ENCODE data around the gene CUBN.

Gene CUBN

GRCh38 chr10:17043586-17043985, 86.0 kb downstream of the CUBN start:
- no peaks in the 10 kb centered on the region for H3K27me3 ChIP-seq (ENCODE audit: insufficient read depth, insufficient read length)
- no peak overlapping the region for H3K4me3 ChIP-seq (ENCODE audit: insufficient read length, low read depth)
- no peak for DNase-seq (ENCODE audit: low read depth, low spot score)
- TF ChIP-seq ZNF274 (IDR thresholded peaks at IDR 0.05; ENCODE audit: low read depth, low read length): no peak
- no peak for TF ChIP-seq YY1 (IDR thresholded peaks at IDR 0.05; ENCODE audit: insufficient read depth, insufficient read length)
- no peak for TF ChIP-seq SUZ12 (IDR thresholded peaks at IDR 0.05; ENCODE audit: extremely low read depth, insufficient read depth, insufficient read length)
- H3K9ac ChIP-seq (ENCODE audit: insufficient read length, low read depth): no peak overlapping the region
- H3K36me3 ChIP-seq (ENCODE audit: insufficient read depth, insufficient read length, low read length): no peaks in the 10 kb centered on the region
- no peaks in the 10 kb centered on the region for H3K9me3 ChIP-seq (ENCODE audit: insufficient read depth, low read length)
- H3K4me1 ChIP-seq (ENCODE audit: insufficient read depth, insufficient read length): no peaks in the 10 kb centered on the region

DNA sequence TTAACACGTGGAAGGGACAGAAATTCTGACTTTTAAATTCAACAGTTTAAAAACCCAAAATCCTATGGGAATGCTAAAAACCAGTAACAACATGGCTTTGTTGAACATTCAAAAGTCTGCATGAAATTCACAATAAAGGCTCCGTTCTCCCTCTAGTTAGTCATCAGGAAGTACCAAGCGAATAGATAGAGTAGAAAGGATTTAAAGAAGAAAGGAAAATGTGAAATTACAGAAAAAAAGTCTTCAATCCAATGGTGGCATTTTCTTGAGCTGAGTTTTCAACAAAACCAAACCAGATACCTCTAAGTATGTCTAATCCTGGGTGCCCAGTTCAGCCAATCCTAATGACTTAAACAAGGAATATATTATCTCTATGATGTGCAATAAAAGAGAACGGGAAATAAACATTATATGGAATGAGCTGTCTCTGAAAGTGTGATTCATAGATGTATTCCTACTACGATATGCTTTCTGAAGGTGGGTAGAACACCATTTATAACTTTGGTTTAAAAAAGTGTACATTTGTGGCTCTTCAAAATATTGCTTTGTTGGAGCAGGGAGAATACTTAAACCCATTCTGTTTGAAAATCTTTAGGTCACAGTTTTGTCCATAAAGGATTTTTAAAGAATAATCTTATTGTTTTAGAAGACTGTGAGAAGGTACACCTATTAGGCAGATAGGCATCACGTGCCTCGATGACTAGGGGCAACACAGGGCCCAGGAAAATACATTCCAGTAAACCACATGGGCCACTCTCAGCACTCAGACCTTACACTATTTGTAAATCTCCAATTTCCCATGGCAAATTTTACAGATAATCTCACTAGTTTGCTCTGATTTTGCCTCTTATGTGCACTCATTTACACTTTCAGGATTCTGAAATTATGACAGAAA, 87.7 kb downstream of the CUBN start:
- Histone ChIP-seq H3K9me3 (ENCODE audit: insufficient read depth, low read length) (no peaks in the 10 kb centered on the region), H3K36me3 (ENCODE audit: insufficient read depth, insufficient read length, low read length) (no peaks in the 10 kb centered on the region), H3K27me3 (ENCODE audit: insufficient read depth, insufficient read length) (no peaks in the 10 kb centered on the region), H3K4me1 (ENCODE audit: insufficient read depth, insufficient read length) (no peaks in the 10 kb centered on the region), H3K9ac (ENCODE audit: insufficient read length, low read depth) (no peak overlapping the region), H3K4me3 (ENCODE audit: insufficient read length, low read depth) (no peak overlapping the region)
- no peak for DNase-seq (ENCODE audit: low read depth, low spot score)
- no peak for TF ChIP-seq ZNF274 (IDR thresholded peaks at IDR 0.05; ENCODE audit: low read depth, low read length)
- TF ChIP-seq YY1 (IDR thresholded peaks at IDR 0.05; ENCODE audit: insufficient read depth, insufficient read length): no peak
- no peak for TF ChIP-seq SUZ12 (IDR thresholded peaks at IDR 0.05; ENCODE audit: extremely low read depth, insufficient read depth, insufficient read length)

DNA sequence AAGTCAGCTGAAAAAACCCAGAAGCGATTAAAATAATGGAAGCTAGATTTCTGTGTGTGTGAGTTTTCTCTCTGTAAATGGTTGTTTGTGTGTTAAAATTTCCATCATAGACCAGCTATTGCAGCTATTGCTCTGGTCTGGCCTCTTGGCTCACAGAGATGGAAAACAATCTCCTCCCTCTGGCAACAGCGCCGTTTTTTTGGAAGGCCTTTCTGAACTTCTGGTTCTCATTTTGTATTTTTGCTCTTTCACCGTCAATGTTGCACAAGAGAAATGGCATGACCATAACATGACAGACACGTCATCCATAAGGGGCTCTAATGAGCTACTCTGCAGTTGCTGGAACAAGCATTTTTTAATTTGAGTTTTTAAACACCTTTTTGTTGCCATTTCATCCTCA, 91.0 kb downstream of the CUBN start:
- Histone ChIP-seq H3K36me3 (ENCODE audit: insufficient read depth, insufficient read length, low read length) (no peaks in the 10 kb centered on the region), H3K9ac (ENCODE audit: insufficient read length, low read depth) (no peak overlapping the region), H3K9me3 (ENCODE audit: insufficient read depth, low read length) (no peaks in the 10 kb centered on the region), H3K4me1 (ENCODE audit: insufficient read depth, insufficient read length) (no peaks in the 10 kb centered on the region), H3K27me3 (ENCODE audit: insufficient read depth, insufficient read length) (no peaks in the 10 kb centered on the region), H3K4me3 (ENCODE audit: insufficient read length, low read depth) (no peak overlapping the region)
- no peak for TF ChIP-seq YY1 (IDR thresholded peaks at IDR 0.05; ENCODE audit: insufficient read depth, insufficient read length)
- no peak for TF ChIP-seq SUZ12 (IDR thresholded peaks at IDR 0.05; ENCODE audit: extremely low read depth, insufficient read depth, insufficient read length)
- TF ChIP-seq ZNF274 (IDR thresholded peaks at IDR 0.05; ENCODE audit: low read depth, low read length): no peak
- no peak for DNase-seq (ENCODE audit: low read depth, low spot score)

DNA sequence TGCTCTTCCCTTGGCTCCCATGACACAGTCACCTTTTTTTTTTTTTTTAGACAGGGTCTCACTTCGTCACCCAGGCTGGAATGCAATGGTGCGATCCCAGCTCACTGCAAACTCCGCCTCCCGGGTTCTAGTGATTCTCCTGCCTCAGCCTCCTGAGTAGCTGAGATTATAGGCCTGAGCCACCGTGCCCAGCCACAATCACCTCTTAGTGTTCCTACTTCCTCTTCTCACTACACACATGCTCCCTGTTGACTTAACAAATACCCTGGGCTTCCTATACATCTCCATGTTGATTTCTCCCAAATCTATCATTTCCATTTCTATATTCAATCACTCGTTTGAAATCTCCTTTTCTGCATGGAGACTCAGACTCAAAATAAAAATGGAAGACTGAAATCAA, 91.7 kb downstream of the CUBN start:
- TF ChIP-seq SUZ12 (IDR thresholded peaks at IDR 0.05; ENCODE audit: extremely low read depth, insufficient read depth, insufficient read length) (no peak), ZNF274 (IDR thresholded peaks at IDR 0.05; ENCODE audit: low read depth, low read length) (no peak), YY1 (IDR thresholded peaks at IDR 0.05; ENCODE audit: insufficient read depth, insufficient read length) (no peak)
- Histone ChIP-seq H3K4me3 (ENCODE audit: insufficient read length, low read depth) (no peak overlapping the region), H3K9me3 (ENCODE audit: insufficient read depth, low read length) (no peaks in the 10 kb centered on the region), H3K9ac (ENCODE audit: insufficient read length, low read depth) (no peak overlapping the region), H3K4me1 (ENCODE audit: insufficient read depth, insufficient read length) (no peaks in the 10 kb centered on the region), H3K27me3 (ENCODE audit: insufficient read depth, insufficient read length) (no peaks in the 10 kb centered on the region), H3K36me3 (ENCODE audit: insufficient read depth, insufficient read length, low read length) (no peaks in the 10 kb centered on the region)
- no peak for DNase-seq (ENCODE audit: low read depth, low spot score)

DNA sequence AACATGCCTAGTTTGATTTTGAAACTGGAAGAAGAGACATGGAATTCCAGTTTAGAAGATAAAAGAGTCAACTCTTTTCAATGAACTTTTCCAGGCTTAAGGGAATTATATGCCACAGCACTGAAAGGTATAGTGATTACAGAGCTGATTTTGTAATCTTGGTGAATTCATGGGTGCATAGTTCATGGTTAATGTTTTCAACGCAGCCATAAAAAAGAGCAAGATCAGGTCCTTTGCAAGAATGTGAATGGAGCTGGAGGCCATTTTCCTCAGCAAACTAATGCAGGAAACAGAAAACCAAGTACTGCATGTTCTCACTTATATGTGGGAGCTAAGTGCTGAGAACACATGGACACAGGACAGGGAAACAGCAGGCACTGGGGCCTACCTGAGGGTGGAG, 94.2 kb downstream of the CUBN start:
- no peaks in the 10 kb centered on the region for H3K4me1 ChIP-seq (ENCODE audit: insufficient read depth, insufficient read length)
- TF ChIP-seq YY1 (IDR thresholded peaks at IDR 0.05; ENCODE audit: insufficient read depth, insufficient read length) (no peak), SUZ12 (IDR thresholded peaks at IDR 0.05; ENCODE audit: extremely low read depth, insufficient read depth, insufficient read length) (no peak), ZNF274 (IDR thresholded peaks at IDR 0.05; ENCODE audit: low read depth, low read length) (no peak)
- DNase-seq (ENCODE audit: low read depth, low spot score): no peak
- no peak overlapping the region for H3K4me3 ChIP-seq (ENCODE audit: insufficient read length, low read depth)
- H3K27me3 ChIP-seq (ENCODE audit: insufficient read depth, insufficient read length): no peaks in the 10 kb centered on the region
- H3K36me3 ChIP-seq (ENCODE audit: insufficient read depth, insufficient read length, low read length): no peaks in the 10 kb centered on the region
- no peak overlapping the region for H3K9ac ChIP-seq (ENCODE audit: insufficient read length, low read depth)
- no peaks in the 10 kb centered on the region for H3K9me3 ChIP-seq (ENCODE audit: insufficient read depth, low read length)

DNA sequence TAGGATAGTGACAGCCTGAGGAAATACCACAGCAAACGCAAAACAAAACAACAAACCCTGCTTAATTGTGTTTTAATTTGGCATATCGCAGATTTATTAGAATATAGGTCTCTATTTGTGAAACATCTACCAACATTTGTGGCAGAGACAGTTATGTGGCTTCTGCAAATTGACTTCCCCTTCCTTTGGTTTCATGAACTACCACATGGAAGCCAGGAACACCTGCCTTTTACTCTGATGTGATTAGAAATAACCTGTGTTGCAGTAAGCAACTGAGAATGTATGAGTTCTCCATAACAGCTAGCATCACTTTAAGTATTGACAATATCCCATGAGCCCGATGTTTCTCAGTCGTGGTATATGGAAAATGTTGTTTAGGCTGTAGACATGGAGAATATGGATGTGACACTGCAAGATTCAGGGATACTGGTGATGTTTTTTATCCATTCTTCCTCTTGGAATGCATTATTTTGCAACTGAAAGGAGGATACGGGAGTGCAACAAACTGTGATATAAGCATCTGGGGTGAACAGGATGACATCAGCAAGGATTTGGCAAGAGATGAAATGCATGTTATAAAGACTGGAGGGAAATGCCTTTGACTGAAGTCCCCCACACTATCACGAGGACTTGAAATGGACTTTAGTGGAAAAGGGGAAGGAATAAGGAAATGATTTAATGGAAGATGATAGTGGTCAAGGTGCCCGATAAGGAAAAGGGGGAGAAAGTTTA, 95.9 kb downstream of the CUBN start:
- Histone ChIP-seq H3K4me3 (ENCODE audit: insufficient read length, low read depth) (no peak overlapping the region), H3K27me3 (ENCODE audit: insufficient read depth, insufficient read length) (no peaks in the 10 kb centered on the region), H3K4me1 (ENCODE audit: insufficient read depth, insufficient read length) (no peaks in the 10 kb centered on the region), H3K9me3 (ENCODE audit: insufficient read depth, low read length) (no peaks in the 10 kb centered on the region), H3K36me3 (ENCODE audit: insufficient read depth, insufficient read length, low read length) (no peaks in the 10 kb centered on the region), H3K9ac (ENCODE audit: insufficient read length, low read depth) (no peak overlapping the region)
- TF ChIP-seq ZNF274 (IDR thresholded peaks at IDR 0.05; ENCODE audit: low read depth, low read length) (no peak), YY1 (IDR thresholded peaks at IDR 0.05; ENCODE audit: insufficient read depth, insufficient read length) (no peak), SUZ12 (IDR thresholded peaks at IDR 0.05; ENCODE audit: extremely low read depth, insufficient read depth, insufficient read length) (no peak)
- no peak for DNase-seq (ENCODE audit: low read depth, low spot score)

Measured in NT2/D1 (cell line).